Lower leg skin (tissue), 4 donors: Measurements from ENCODE around the gene GRXCR2. TPM values are rescaled to one million over a fixed set of nuclear protein-coding genes. Genes with fewer than 3 reads are reported as not detected.

Experiments
- DNase-seq, 2 donors: peaks; one replicate each; pipeline ENCODE4 v3.0.0-alpha.2; 2019; ENCODE audit warnings: low spot score in 2 of 2
- H3K4me3 ChIP-seq: fragments of 200-600 bp; sonication (generic); 2 replicates; pipeline ENCODE4 v1.5.1; 2017; ENCODE audit warnings: mild to moderate bottlenecking, low read depth; ENCODE audit not compliant: poor library complexity, severe bottlenecking
- CTCF ChIP-seq, 3 donors: fragments of 450-650 bp; IDR thresholded peaks; one replicate each; pipeline ENCODE4 v1.5.1; 2016; ENCODE audit warnings: antibody characterized with exemption in 3 of 3, mild to moderate bottlenecking in 3 of 3, moderate library complexity in 2 of 3
- POLR2A ChIP-seq, 2 donors: fragments of 450-650 bp; IDR thresholded peaks; one replicate each; pipeline ENCODE4 v1.6.1; 2016 to 2017; ENCODE audit warnings: antibody characterized with exemption in 2 of 2, mild to moderate bottlenecking in 1 of 2, moderate library complexity in 1 of 2
- WGBS, 2 donors: methylation state at CpG; one replicate each; pipeline ENCODE4 v1.1.5; 2018; 5-methylcytosine and 5-hydroxymethylcytosine counted together
- intact Hi-C: fragments of 100-400 bp; cut with DNase I; formaldehyde crosslinking; loops from one replicate; pipeline ENCODE4 v1.15.0; 2023; ENCODE audit warnings: low total_unique reads
- total RNA-seq, 4 donors: library from RNA; depleted of rRNA; stranded (reverse); fragments of >200 nt; gene quantifications; one replicate each; pipeline ENCODE4 v1.1.0, GENCODE V29; 2016

The GRXCR2 gene
- total RNA-seq, 4 donors from 2014 or later, result 0.46 to 0.69 (median 0.65) TPM; not detected in 1

GRCh38 chr5:145834917-145835847 lies 37.6 kb downstream of the GRXCR2 start, which contains the start of gene PRELID2:
Gene PRELID2 (minus strand): TSS chr5:145835342. CDS start chr5:145835251, 91 bp downstream.
- intact Hi-C loops, result no loop called here
- TF ChIP-seq POLR2A (IDR thresholded peaks at IDR 0.05) (no peak), CTCF (IDR thresholded peaks at IDR 0.05) (no peak)
- WGBS, 2 donors, result 1% methylated on average over 59 to 69 of the region's 71 CpGs
- peak within 1 kb of the TSS; percentile 45 for H3K4me3 ChIP-seq
- peak; percentile 87 to 96 for DNase-seq

GRCh38 chr5:145834554-145834916 lies 38.3 kb downstream of the GRXCR2 start:
- intact Hi-C loops, result no loop called here
- H3K4me3 ChIP-seq, result peak overlapping the region; percentile 45
- no peak for DNase-seq
- 11 to 15% methylated on average over 10 of the region's 10 CpGs for WGBS, 2 donors
- TF ChIP-seq CTCF (IDR thresholded peaks at IDR 0.05) (no peak), POLR2A (IDR thresholded peaks at IDR 0.05) (no peak)

GRCh38 chr5:145833631-145834200 lies 39.1 kb downstream of the GRXCR2 start:
- intact Hi-C loops, result no loop called here
- TF ChIP-seq POLR2A (IDR thresholded peaks at IDR 0.05) (no peak), CTCF (IDR thresholded peaks at IDR 0.05) (no peak)
- 75 to 80% methylated on average over 10 of the region's 10 CpGs for WGBS, 2 donors
- H3K4me3 ChIP-seq, result no peak overlapping the region
- DNase-seq, result no peak

- TF ChIP-seq CTCF (IDR thresholded peaks at IDR 0.05) (no peak), POLR2A (IDR thresholded peaks at IDR 0.05) (no peak)
- no peak for DNase-seq
- H3K4me3 ChIP-seq, result no peak overlapping the region
- intact Hi-C loops, result no loop called here
- WGBS, 2 donors, result 20 to 34% methylated on average over 1 of the region's 1 CpG
Measured at GRCh38 chr5:145830594-145830993, 42.2 kb downstream of the GRXCR2 start.

- intact Hi-C loops, result no loop called here
- H3K4me3 ChIP-seq, result no peak overlapping the region
- TF ChIP-seq POLR2A (IDR thresholded peaks at IDR 0.05), result no peak
- no peak for TF ChIP-seq CTCF (IDR thresholded peaks at IDR 0.05)
- no peak for DNase-seq
Measured at GRCh38 chr5:145829708-145830361, 43.0 kb downstream of the GRXCR2 start.
